Suprapubic skin (tissue), 3 donors: ENCODE data around the gene DNAJC1.

Experiments used
- CTCF ChIP-seq, 2 donors: fragments of 200-600 bp in 1 of 2; fragments of 450-650 bp in 1 of 2; sonication (generic) in 1 of 2; IDR thresholded peaks; one replicate each; pipeline ENCODE4 v1.5.1; 2016 to 2019; ENCODE audit warnings: antibody characterized with exemption in 2 of 2, mild to moderate bottlenecking in 1 of 2, moderate library complexity in 1 of 2
- EP300 ChIP-seq: sonication (generic); formaldehyde crosslinking; IDR thresholded peaks from one replicate; pipeline ENCODE4 v1.6.1; 2017; ENCODE audit warnings: antibody characterized with exemption

GRCh38 chr10:22047812-22048211 is 44.3 kb upstream of the DNAJC1 start:
- TF ChIP-seq EP300 (no peak), CTCF (IDR thresholded peaks at IDR 0.05) (no peak)
